T-helper 2 cell treated with Interferon-gamma antibody and Interleukin-4, amounts not matched to agents 100 ng/mL and 5 ng/mL, for 36 hours (primary cell): ENCODE results near the gene SPTBN4. TPM values are rescaled to one million over a fixed set of nuclear protein-coding genes. Genes with fewer than 3 reads are reported as not detected.
"Not testable (repeated sequence)": the region's sequence is repeated elsewhere in the genome, so short reads cannot be mapped to it uniquely, and the experiment has no call there.

Source experiments
- intact Hi-C: fragments of 100-400 bp; cut with micrococcal nuclease; formaldehyde crosslinking; loops from one replicate; pipeline ENCODE4 v1.15.1; 2023
- total RNA-seq: library from RNA; stranded (reverse); gene quantifications from 2 replicates; pipeline ENCODE4 v1.2.3, GENCODE V29; 2022

Gene SPTBN4
- total RNA-seq, 1 donor from 2014 or later: 0.57 TPM

- intact Hi-C loops: no loop called here
These were observed 89.3 kb downstream of the SPTBN4 start for GRCh38 chr19:40555978-40556689.

GRCh38 chr19:40556953-40557530 is 90.2 kb downstream of the SPTBN4 start:
- intact Hi-C loops: no loop called here

- intact Hi-C loops: no loop called here
These were observed 92.6 kb downstream of the SPTBN4 start for GRCh38 chr19:40559394-40559793.

GRCh38 chr19:40560092-40560507 is 93.3 kb downstream of the SPTBN4 start:
- intact Hi-C loops: no loop called here

GRCh38 chr19:40561947-40562346 is 95.1 kb downstream of the SPTBN4 start:
- intact Hi-C loops: no loop called here

GRCh38 chr19:40564535-40564934 is 97.7 kb downstream of the SPTBN4 start:
- intact Hi-C loops: not testable (repeated sequence)

- intact Hi-C loops: no loop called here
These were observed 98.6 kb downstream of the SPTBN4 start for GRCh38 chr19:40565355-40565754.

GRCh38 chr19:40565910-40566495 is 99.2 kb downstream of the SPTBN4 start:
- intact Hi-C loops: no loop called here

- intact Hi-C loops: no loop called here
These were observed 100.4 kb downstream of the SPTBN4 start for GRCh38 chr19:40567040-40567749.

- intact Hi-C loops: no loop called here
These were observed 101.1 kb downstream of the SPTBN4 start for GRCh38 chr19:40567750-40568494.

GRCh38 chr19:40570313-40571004 is 103.7 kb downstream of the SPTBN4 start:
- intact Hi-C loops: loop anchor here (1.0 to 5.0 kb wide), 2 partner anchors 42 to 126 kb away; partner anchors contain the start of gene SERTAD3

- intact Hi-C loops: loop anchor here (5.0 kb wide), 1 partner anchor 41 kb away; no protein-coding TSS in a partner anchor
These were observed 104.2 kb downstream of the SPTBN4 start for GRCh38 chr19:40571005-40571318.

- intact Hi-C loops: loop anchor here (5.0 kb wide), 1 partner anchor 40 kb away; no protein-coding TSS in a partner anchor
These were observed 105.2 kb downstream of the SPTBN4 start for GRCh38 chr19:40571831-40572495.

- intact Hi-C loops: no loop called here
These were observed 108.5 kb downstream of the SPTBN4 start for GRCh38 chr19:40575326-40575725.

GRCh38 chr19:40576151-40576584 is 109.4 kb downstream of the SPTBN4 start:
- intact Hi-C loops: loop anchor here (2.0 kb wide), 2 partner anchors 23 to 47 kb away; no protein-coding TSS in a partner anchor

- intact Hi-C loops: loop anchor here (2.0 kb wide), 2 partner anchors 22 to 48 kb away; no protein-coding TSS in a partner anchor
These were observed 110.0 kb downstream of the SPTBN4 start, which contains the start of gene SHKBP1 for GRCh38 chr19:40576585-40577451. SHKBP1 (plus strand) TSS chr19:40576873; CDS start chr19:40576900, 27 bp downstream.

- intact Hi-C loops: no loop called here
These were observed 111.7 kb downstream of the SPTBN4 start for GRCh38 chr19:40578442-40578908.

GRCh38 chr19:40580619-40581018 is 113.8 kb downstream of the SPTBN4 start:
- intact Hi-C loops: no loop called here

GRCh38 chr19:40581531-40581930 is 114.7 kb downstream of the SPTBN4 start:
- intact Hi-C loops: no loop called here
